IMR-90 (cell line): ENCODE measurements around the gene SCFD2. TPM values are rescaled to one million over a fixed set of nuclear protein-coding genes. Genes with fewer than 3 reads are reported as not detected.

Source experiments
- ATAC-seq: fragments of 200-7000 bp; cut with Tn5 transposase; 2 replicates; pipeline ENCODE4 v1.9.1; 2020; ENCODE audit warnings: low read depth, mild to moderate bottlenecking, moderate library complexity
- BruUV-seq: library from RNA; stranded (reverse); fragments of 400-500 nt; replicated peaks from 2 replicates; lab custom pipeline; 2021; lab: Mats Ljungman, UMichigan
- CTCF ChIA-PET: fragments of 300-600 bp; formaldehyde crosslinking; extraction: SDS; loops from one replicate; lab custom pipeline; 2021; ENCODE audit warnings: antibody characterized with exemption; lab: Yijun Ruan, JAX
- POLR2A ChIA-PET: fragments of 300-600 bp; sonication (Branson Sonifier 250); formaldehyde crosslinking; loops from one replicate; lab custom pipeline; 2022; ENCODE audit warnings: antibody characterized with exemption; ENCODE audit not compliant: unreplicated experiment; lab: Charles Lee
- DNase-seq: peaks from one replicate; pipeline ENCODE4 v3.0.0; 2013
- H2AFZ ChIP-seq: replicated peaks from 2 replicates; pipeline ENCODE3; 2013; ENCODE audit warnings: low read length, mild to moderate bottlenecking; ENCODE audit not compliant: poor library complexity
- H2AK5ac ChIP-seq: 2 replicates; pipeline ENCODE4 v1.6.1; 2013; ENCODE audit warnings: low read depth, low read length, inconsistent platforms
- H2AK9ac ChIP-seq: replicated peaks from 2 replicates; pipeline ENCODE3; 2013; ENCODE audit warnings: mild to moderate bottlenecking, low read depth, low read length, moderate library complexity; ENCODE audit not compliant: poor library complexity
- H2BK120ac ChIP-seq: 2 replicates; pipeline ENCODE4 v1.6.1; 2013; ENCODE audit warnings: low read depth, low read length, inconsistent platforms
- H2BK15ac ChIP-seq: 3 replicates; pipeline ENCODE4 v1.6.1; 2013; ENCODE audit warnings: low read depth, low read length, inconsistent platforms
- H2BK20ac ChIP-seq: 2 replicates; pipeline ENCODE4 v1.6.1; 2013; ENCODE audit warnings: low read depth, mild to moderate bottlenecking, inconsistent platforms, low read length, moderate library complexity
- H2BK5ac ChIP-seq: 2 replicates; pipeline ENCODE4 v1.6.1; 2013; ENCODE audit warnings: mild to moderate bottlenecking, low read depth, low read length, inconsistent platforms; ENCODE audit not compliant: poor library complexity, severe bottlenecking
- H3K14ac ChIP-seq: replicated peaks from 2 replicates; pipeline ENCODE4 v1.6.1; 2013; ENCODE audit warnings: low read depth, low read length, inconsistent platforms
- H3K18ac ChIP-seq: 2 replicates; pipeline ENCODE4 v1.6.1; 2013; ENCODE audit warnings: low read depth, low read length, control low read depth
- H3K23ac ChIP-seq: 2 replicates; pipeline ENCODE4 v1.6.1; 2013; ENCODE audit warnings: low read depth, low read length, inconsistent platforms
- H3K27ac ChIP-seq: 2 replicates; pipeline ENCODE4 v1.5.1; 2013; ENCODE audit warnings: mild to moderate bottlenecking, control low read depth, low read length; ENCODE audit not compliant: insufficient read depth
- H3K27me3 ChIP-seq: 2 replicates; pipeline ENCODE4 v1.6.1; 2013; ENCODE audit warnings: low read length; ENCODE audit not compliant: control insufficient read depth, insufficient read depth
- H3K36me3 ChIP-seq: 2 replicates; pipeline ENCODE4 v1.6.1; 2013; ENCODE audit warnings: low read length, mixed read lengths; ENCODE audit not compliant: control insufficient read depth, insufficient read depth
- H3K4ac ChIP-seq: 2 replicates; pipeline ENCODE4 v1.6.1; 2013; ENCODE audit warnings: low read depth, low read length, inconsistent platforms
- H3K4me1 ChIP-seq: 2 replicates; pipeline ENCODE4 v1.6.1; 2013; ENCODE audit warnings: low read length, mixed read lengths; ENCODE audit not compliant: control insufficient read depth, insufficient read depth
- H3K4me2 ChIP-seq: 2 replicates; pipeline ENCODE4 v1.6.1; 2013; ENCODE audit warnings: low read depth, mild to moderate bottlenecking, control low read depth, low read length, moderate library complexity
- H3K4me3 ChIP-seq: 2 replicates; pipeline ENCODE4 v1.5.1; 2013; ENCODE audit warnings: low read depth, mild to moderate bottlenecking, control low read depth, low read length, moderate library complexity; ENCODE audit not compliant: insufficient read depth
- H3K56ac ChIP-seq: 2 replicates; pipeline ENCODE4 v1.6.1; 2013; ENCODE audit warnings: low read length, inconsistent platforms; ENCODE audit not compliant: insufficient read depth; ENCODE audit errors: extremely low read depth
- H3K79me1 ChIP-seq, 2 experiments: 2 replicates each; pipeline ENCODE4 v1.6.1; 2013; ENCODE audit warnings: low read length in 2 of 2, inconsistent platforms in 1 of 2, low read depth in 1 of 2
- H3K9ac ChIP-seq: 2 replicates; pipeline ENCODE4 v1.6.1; 2013; ENCODE audit warnings: low read depth, low read length, control low read depth
- H3K9me1 ChIP-seq: 2 replicates; pipeline ENCODE4 v1.6.1; 2013; ENCODE audit warnings: low read length, inconsistent platforms; ENCODE audit not compliant: insufficient read depth
- H3K9me3 ChIP-seq: 2 replicates; pipeline ENCODE4 v1.6.1; 2013; ENCODE audit warnings: low read length; ENCODE audit not compliant: control insufficient read depth, insufficient read depth
- H4K20me1 ChIP-seq: 2 replicates; pipeline ENCODE4 v1.6.1; 2013; ENCODE audit warnings: low read length, inconsistent platforms; ENCODE audit not compliant: insufficient read depth
- H4K5ac ChIP-seq: 2 replicates; pipeline ENCODE4 v1.6.1; 2013; ENCODE audit warnings: mild to moderate bottlenecking, low read depth, low read length, control low read depth
- H4K8ac ChIP-seq, 2 experiments: 2 replicates each; pipeline ENCODE4 v1.6.1; 2013; ENCODE audit warnings: low read depth in 2 of 2, low read length in 2 of 2, control low read depth in 1 of 2, inconsistent platforms in 1 of 2
- H4K91ac ChIP-seq: 2 replicates; pipeline ENCODE4 v1.6.1; 2013; ENCODE audit warnings: low read depth, low read length, inconsistent platforms; ENCODE audit not compliant: insufficient read depth
- BHLHE40 ChIP-seq: fragments of 150-350 bp; IDR thresholded peaks from 2 replicates; pipeline ENCODE4 v1.6.1; 2016; ENCODE audit warnings: mild to moderate bottlenecking, low read depth, low read length
- CEBPB ChIP-seq: IDR thresholded peaks from 2 replicates; pipeline ENCODE4 v1.6.1; 2012; ENCODE audit warnings: low read depth, low read length, improper control_type of control experiment
- MXI1 ChIP-seq: IDR thresholded peaks from 2 replicates; pipeline ENCODE4 v1.6.1; 2012; ENCODE audit warnings: low read depth, mild to moderate bottlenecking, low read length, moderate library complexity, borderline replicate concordance
- WGBS, 2 experiments: methylation state at CpG; one replicate each; pipeline versions ENCODE4 v1.1.5 to v1.1.7; 2013; ENCODE audit warnings: missing lambda C conversion rate in 2 of 2; ENCODE audit not compliant: insufficient read length in 1 of 2; ENCODE audit errors: extremely low coverage in 2 of 2; 5-methylcytosine and 5-hydroxymethylcytosine counted together
- dilution Hi-C: fragments of 300-500 bp; cut with HindIII; formaldehyde crosslinking; loops from one replicate; pipeline ENCODE4 v1.14.3; 2018; ENCODE audit warnings: low sequenced_read_pairs; ENCODE audit not compliant: unreplicated experiment
- in situ Hi-C: fragments of 300-500 bp; cut with MboI; formaldehyde crosslinking; loops from 3 replicates; pipeline ENCODE4 v1.14.3; 2019; ENCODE audit warnings: low sequenced_read_pairs, inconsistent platforms, mixed read lengths
- intact Hi-C: fragments of 100-400 bp; cut with micrococcal nuclease; formaldehyde crosslinking; loops from 2 replicates; pipeline ENCODE4 v1.10.0; 2022
- polyA plus RNA-seq, 3 experiments: library from polyadenylated mRNA; depleted of rRNA; stranded (reverse); fragments of >200 nt; gene quantifications; 2 replicates each; pipeline ENCODE4 v1.2.3, GENCODE V29; 2012; ENCODE audit warnings: low replicate concordance in 1 of 3
- total RNA-seq: library from RNA; depleted of rRNA; stranded (reverse); fragments of >200 nt; gene quantifications from 2 replicates; pipeline ENCODE4 v1.2.3, GENCODE V29; 2012
- TF ChIP-seq, protein P1 (sequence below): fragments of 150-350 bp; IDR thresholded peaks from 2 replicates; pipeline ENCODE4 v1.6.1; 2017; ENCODE audit warnings: mild to moderate bottlenecking, antibody characterized with exemption, low read length, low read depth

SCFD2 gene
- total and polyA plus RNA-seq, 2 of the 4 experiments (the other 2 are of a cell fraction): 18.9 to 62.4 TPM

DNA sequence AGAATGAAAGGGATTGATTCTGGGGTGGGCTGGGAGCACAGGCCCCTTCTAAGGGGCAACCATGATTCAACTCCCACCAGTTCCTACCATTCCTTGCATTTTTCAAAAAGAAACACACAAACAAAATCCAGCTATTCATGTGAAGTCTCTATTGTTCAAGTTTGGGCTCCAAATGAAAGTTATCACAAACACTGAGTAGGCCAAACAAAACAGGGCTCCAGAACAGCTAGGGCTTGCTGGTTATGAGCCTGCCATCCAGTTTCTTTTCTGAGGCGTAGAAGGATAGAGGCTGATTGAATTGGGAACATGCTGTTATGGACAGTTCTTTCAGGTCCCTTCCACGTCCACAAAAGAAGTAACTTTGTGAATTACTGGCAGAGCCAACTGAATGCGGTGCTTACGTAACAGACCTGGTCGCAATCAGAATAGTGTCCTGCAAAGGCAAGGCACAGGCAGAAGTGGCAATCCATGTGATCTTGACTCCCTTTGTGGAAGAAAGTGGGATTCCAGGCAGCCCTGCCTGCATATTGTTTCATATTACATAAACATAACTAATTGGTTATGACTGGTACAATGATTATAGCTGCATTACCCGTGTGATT lies 244.5 kb downstream of the SCFD2 start:
- H2BK15ac ChIP-seq: no peak overlapping the region
- no peaks in the 10 kb centered on the region for H3K27me3 ChIP-seq
- H4K20me1 ChIP-seq: no peaks in the 10 kb centered on the region
- 0 out of 2 replicates have a peak overlapping the region, but pooled peaks have one; percentile 12 for H3K14ac ChIP-seq
- no peaks in the 10 kb centered on the region for H3K36me3 ChIP-seq
- peak overlapping the region; percentile 8; the same call in 1 of the 2 replicates for H3K18ac ChIP-seq
- DNase-seq: no peak
- 0 out of 2 replicates have a peak overlapping the region, but pooled peaks have one; percentile 22 for H3K4ac ChIP-seq
- H2BK20ac ChIP-seq: no peak overlapping the region
- no peak overlapping the region for H2BK120ac ChIP-seq
- no peak for ATAC-seq
- H3K9me3 ChIP-seq: no peaks in the 10 kb centered on the region
- H3K79me1 ChIP-seq: peaks cover 3% of the 10 kb centered on the region in 2 experiments; a peak in 2 of 4 replicates
- POLR2A ChIA-PET: no interaction called here
- dilution Hi-C loops: no loop called here
- H3K23ac ChIP-seq: no peak overlapping the region
- H2AFZ ChIP-seq: no peak overlapping the region
- H3K4me2 ChIP-seq: 0 out of 2 replicates have a peak overlapping the region, but pooled peaks have one; percentile 0
- H4K91ac ChIP-seq: peak overlapping the region; percentile 37; the same call in 1 of the 2 replicates
- 60% methylated on average over 3 of the region's 6 CpGs; no CpG with 5 or more reads in 1 of the 2 experiments for WGBS, 2 experiments
- H3K56ac ChIP-seq: no peak overlapping the region
- H3K9ac ChIP-seq: no peak overlapping the region
- TF ChIP-seq, protein P1, sequence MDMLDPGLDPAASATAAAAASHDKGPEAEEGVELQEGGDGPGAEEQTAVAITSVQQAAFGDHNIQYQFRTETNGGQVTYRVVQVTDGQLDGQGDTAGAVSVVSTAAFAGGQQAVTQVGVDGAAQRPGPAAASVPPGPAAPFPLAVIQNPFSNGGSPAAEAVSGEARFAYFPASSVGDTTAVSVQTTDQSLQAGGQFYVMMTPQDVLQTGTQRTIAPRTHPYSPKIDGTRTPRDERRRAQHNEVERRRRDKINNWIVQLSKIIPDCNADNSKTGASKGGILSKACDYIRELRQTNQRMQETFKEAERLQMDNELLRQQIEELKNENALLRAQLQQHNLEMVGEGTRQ: no peak
- TF ChIP-seq CEBPB: no peak
- no peak for TF ChIP-seq BHLHE40
- TF ChIP-seq MXI1: no peak
- no peaks in the 10 kb centered on the region; the same call in 1 of the 2 replicates for H3K9me1 ChIP-seq
- peak overlapping the region; percentile 6; the same call in 1 of the 2 replicates for H4K5ac ChIP-seq
- CTCF ChIA-PET: interaction anchor here (0.6 kb wide), 1 partner anchor 197 kb away, joined by 5 read pairs; no protein-coding TSS in a partner anchor
- in situ Hi-C loops: no loop called here
- H3K4me1 ChIP-seq: peaks cover 13% of the 10 kb centered on the region
- no peak overlapping the region for H3K27ac ChIP-seq
- no peak overlapping the region for H2AK9ac ChIP-seq
- H4K8ac ChIP-seq: peak overlapping the region in 1 of 2 experiments; percentile 22; a peak in 1 of 4 replicates
- BruUV-seq: no TSS peak
- peak overlapping the region; percentile 31 for H2AK5ac ChIP-seq
- H2BK5ac ChIP-seq: no peak overlapping the region
- no peak overlapping the region for H3K4me3 ChIP-seq
- intact Hi-C loops: no loop called here
